DOHH2 (cell line): ENCODE data around the gene HTRA1.

ENCODE experiments used
- CTCF ChIP-seq: fragments of 200-600 bp; sonication (generic); IDR thresholded peaks from one replicate; pipeline ENCODE4 v1.5.1; 2014; ENCODE audit warnings: antibody characterized with exemption, mild to moderate bottlenecking, low read depth, low read length; ENCODE audit not compliant: poor library complexity, severe bottlenecking
- EZH2phosphoT487 ChIP-seq: fragments of 200-600 bp; sonication (generic); IDR thresholded peaks from 2 replicates; pipeline ENCODE4 v1.6.1; 2017; ENCODE audit warnings: borderline replicate concordance, mild to moderate bottlenecking, antibody characterized with exemption, low read length, moderate library complexity, mixed read lengths

- TF ChIP-seq CTCF (no peak), EZH2phosphoT487 (no peak)
Observed at GRCh38 chr10:122504610-122504950, 43.2 kb downstream of the HTRA1 start.
